ENCODE data around the gene TTC31.

Gene TTC31

GRCh38 chr2:74447230-74447999 is 35.5 kb upstream of the TTC31 start:
- Histone ChIP-seq H3K36me3 (ENCODE audit: low read length) (no peaks in the 10 kb centered on the region), H3F3A (ENCODE audit: insufficient read depth) (peaks cover 2% of the 10 kb centered on the region; the same call in 1 of the 2 replicates), H3K27ac (ENCODE audit: low read depth, low read length) (no peak overlapping the region), H4K20me1 (ENCODE audit: low read depth, low read length) (no peaks in the 10 kb centered on the region), H3K9me2 (replicated peaks; ENCODE audit: insufficient read depth, low read length) (no peaks in the 10 kb centered on the region), H3K9ac (ENCODE audit: low read length) (no peak overlapping the region), H3K9me3 (ENCODE audit: insufficient read depth, low read length) (no peaks in the 10 kb centered on the region), H3K27me3 (ENCODE audit: low read length) (no peaks in the 10 kb centered on the region), H3K4me2 (ENCODE audit: low read depth, low read length, poor library complexity, severe bottlenecking) (no peak overlapping the region), H3K4me3 (ENCODE audit: insufficient read depth, low read length, poor library complexity, severe bottlenecking) (no peak overlapping the region), H3K79me2 (ENCODE audit: insufficient read depth, low read length) (no peaks in the 10 kb centered on the region), H2AFZ (ENCODE audit: low read depth, low read length, severe bottlenecking) (no peak overlapping the region)
- TF ChIP-seq EZH2phosphoT487 (conservative IDR thresholded peaks at IDR 0.05; ENCODE audit: low read length) (no peak), CTCF (IDR thresholded peaks at IDR 0.05; ENCODE audit: insufficient read depth, low read length, poor library complexity, severe bottlenecking) (no peak)

GRCh38 chr2:74448771-74449170 is 34.1 kb upstream of the TTC31 start:
- Histone ChIP-seq H2AFZ (ENCODE audit: low read depth, low read length, severe bottlenecking) (no peak overlapping the region), H3K79me2 (ENCODE audit: insufficient read depth, low read length) (no peaks in the 10 kb centered on the region), H3K9ac (ENCODE audit: low read length) (no peak overlapping the region), H3K27me3 (ENCODE audit: low read length) (no peaks in the 10 kb centered on the region), H3K9me3 (ENCODE audit: insufficient read depth, low read length) (no peaks in the 10 kb centered on the region), H3K4me2 (ENCODE audit: low read depth, low read length, poor library complexity, severe bottlenecking) (no peak overlapping the region), H3K27ac (ENCODE audit: low read depth, low read length) (no peak overlapping the region), H3K4me3 (ENCODE audit: insufficient read depth, low read length, poor library complexity, severe bottlenecking) (no peak overlapping the region), H3K36me3 (ENCODE audit: low read length) (no peaks in the 10 kb centered on the region), H4K20me1 (ENCODE audit: low read depth, low read length) (no peaks in the 10 kb centered on the region), H3K9me2 (replicated peaks; ENCODE audit: insufficient read depth, low read length) (no peaks in the 10 kb centered on the region), H3F3A (ENCODE audit: insufficient read depth) (peaks cover 15% of the 10 kb centered on the region; the same call in 1 of the 2 replicates)
- TF ChIP-seq CTCF (IDR thresholded peaks at IDR 0.05; ENCODE audit: insufficient read depth, low read length, poor library complexity, severe bottlenecking) (no peak), EZH2phosphoT487 (conservative IDR thresholded peaks at IDR 0.05; ENCODE audit: low read length) (no peak)

- no peaks in the 10 kb centered on the region for H4K20me1 ChIP-seq (ENCODE audit: low read depth, low read length)
- TF ChIP-seq CTCF (IDR thresholded peaks at IDR 0.05; ENCODE audit: insufficient read depth, low read length, poor library complexity, severe bottlenecking) (no peak), EZH2phosphoT487 (conservative IDR thresholded peaks at IDR 0.05; ENCODE audit: low read length) (no peak)
These were observed 32.2 kb upstream of the TTC31 start for GRCh38 chr2:74450570-74451190.

More at GRCh38 chr2:74450570-74451190, 32.2 kb upstream of the TTC31 start:
- Histone ChIP-seq H3K9ac (ENCODE audit: low read length) (no peak overlapping the region), H3F3A (ENCODE audit: insufficient read depth) (peaks cover 15% of the 10 kb centered on the region; the same call in 1 of the 2 replicates), H3K4me3 (ENCODE audit: insufficient read depth, low read length, poor library complexity, severe bottlenecking) (no peak overlapping the region), H3K9me2 (replicated peaks; ENCODE audit: insufficient read depth, low read length) (no peaks in the 10 kb centered on the region), H3K27me3 (ENCODE audit: low read length) (no peaks in the 10 kb centered on the region), H3K9me3 (ENCODE audit: insufficient read depth, low read length) (no peaks in the 10 kb centered on the region), H3K27ac (ENCODE audit: low read depth, low read length) (no peak overlapping the region), H3K79me2 (ENCODE audit: insufficient read depth, low read length) (0 out of 2 replicates have a peak, but pooled peaks cover 1% of the 10 kb centered on the region), H3K4me2 (ENCODE audit: low read depth, low read length, poor library complexity, severe bottlenecking) (no peak overlapping the region), H2AFZ (ENCODE audit: low read depth, low read length, severe bottlenecking) (no peak overlapping the region), H3K36me3 (ENCODE audit: low read length) (no peaks in the 10 kb centered on the region)

Data from SU-DHL-6 (cell line).